A549 (cell line): ENCODE measurements around the gene RNF130. TPM values are rescaled to one million over a fixed set of nuclear protein-coding genes. Genes with fewer than 3 reads are reported as not detected.
"Not testable (repeated sequence)": the region's sequence is repeated elsewhere in the genome, so short reads cannot be mapped to it uniquely, and the experiment has no call there.

ENCODE experiments used
- ATAC-seq, 2 experiments: fragments of 200-7000 bp in 1 of 2; fragments of >200 bp in 1 of 2; cut with Nextera tagmentation in 1 of 2; cut with Tn5 transposase in 1 of 2; 3 replicates each; pipeline versions ENCODE4 v1.8.0 to v1.9.1; 2018 to 2020; ENCODE audit warnings: mild to moderate bottlenecking in 1 of 2, moderate library complexity in 1 of 2
- CTCF ChIA-PET: fragments of 300-600 bp; sonication (Branson Sonifier 250); formaldehyde crosslinking; extraction: SDS; loops from one replicate; lab custom pipeline; 2021; ENCODE audit warnings: antibody characterized with exemption, inconsistent platforms; lab: Yijun Ruan, JAX
- POLR2A ChIA-PET: fragments of 350-600 bp; formaldehyde crosslinking; extraction: SDS; loops from one replicate; lab custom pipeline; 2021; ENCODE audit warnings: antibody characterized with exemption, inconsistent platforms; lab: Yijun Ruan, JAX
- DNase-seq, 2 experiments: peaks; one replicate each; pipeline versions ENCODE4 v3.0.0 to v3.0.0-alpha.2; 2011 to 2016; ENCODE audit warnings: low read depth in 1 of 2, low spot score in 1 of 2
- FAIRE-seq: peaks from 2 replicates; lab custom pipeline; 2011; peaks lifted over from hg19 to GRCh38; lab: Jason Lieb, UNC
- H3K27ac ChIP-seq, 2 experiments: fragments of >200 bp; sonication (Bioruptor Twin); formaldehyde crosslinking; 3 replicates each; pipeline ENCODE4 v1.5.1; 2016 to 2017
- H3K4me1 ChIP-seq: fragments of >200 bp; sonication (Bioruptor Twin); formaldehyde crosslinking; 3 replicates; pipeline ENCODE4 v1.6.1; 2016
- H3K4me2 ChIP-seq: fragments of >200 bp; sonication (Bioruptor Twin); formaldehyde crosslinking; 3 replicates; pipeline ENCODE4 v1.6.1; 2016
- H3K4me3 ChIP-seq: fragments of >200 bp; sonication (Bioruptor Twin); formaldehyde crosslinking; 3 replicates; pipeline ENCODE4 v1.5.1; 2016
- H3K9me3 ChIP-seq: fragments of >200 bp; sonication (Bioruptor Twin); formaldehyde crosslinking; 3 replicates; pipeline ENCODE4 v1.6.1; 2016
- CBX2 ChIP-seq: fragments of 200-600 bp; sonication (generic); IDR thresholded peaks from 2 replicates; pipeline ENCODE4 v1.6.1; 2016; ENCODE audit warnings: low read depth, mild to moderate bottlenecking, borderline replicate concordance
- CEBPB ChIP-seq, 2 experiments: fragments of >200 bp in 1 of 2; sonication (Bioruptor Twin) in 1 of 2; formaldehyde crosslinking in 1 of 2; IDR thresholded peaks; 2 replicates each; pipeline ENCODE4 v1.6.1; 2012 to 2016
- CHD4 ChIP-seq: fragments of 200-600 bp; sonication (generic); IDR thresholded peaks from 2 replicates; pipeline ENCODE4 v1.6.1; 2016; ENCODE audit warnings: antibody characterized with exemption, mild to moderate bottlenecking, borderline replicate concordance
- CTCF ChIP-seq: fragments of >200 bp; sonication (Bioruptor Twin); formaldehyde crosslinking; IDR thresholded peaks from 3 replicates; pipeline ENCODE4 v1.5.1; 2016
- EHF ChIP-seq: fragments of 250-450 bp; sonication (Bioruptor Pico); IDR thresholded peaks from 2 replicates; pipeline ENCODE4 v1.5.0; 2020; ENCODE audit warnings: mild to moderate bottlenecking
- EHMT2 ChIP-seq: fragments of 200-600 bp; sonication (generic); IDR thresholded peaks from 2 replicates; pipeline ENCODE4 v1.6.1; 2016; ENCODE audit warnings: antibody characterized with exemption, low read depth, mild to moderate bottlenecking, moderate library complexity
- ESRRA ChIP-seq: fragments of 150-350 bp; IDR thresholded peaks from 2 replicates; pipeline ENCODE4 v1.6.1; 2014; ENCODE audit warnings: mild to moderate bottlenecking, low read length, borderline replicate concordance
- FOSB ChIP-seq: fragments of 250-450 bp; sonication (Bioruptor Pico); IDR thresholded peaks from 2 replicates; pipeline ENCODE4 v1.5.0; 2020; ENCODE audit warnings: mild to moderate bottlenecking, moderate library complexity
- GATA3 ChIP-seq: IDR thresholded peaks from 2 replicates; pipeline ENCODE4 v1.6.1; 2012; ENCODE audit warnings: borderline replicate concordance
- HDAC2 ChIP-seq: fragments of 200-600 bp; sonication (generic); IDR thresholded peaks from 2 replicates; pipeline ENCODE4 v1.6.1; 2016
- HES2 ChIP-seq: fragments of >200 bp; sonication (Bioruptor Twin); formaldehyde crosslinking; IDR thresholded peaks from 2 replicates; pipeline ENCODE4 v1.6.1; 2016
- HOXA7 ChIP-seq: fragments of 250-450 bp; sonication (Bioruptor Pico); IDR thresholded peaks from 2 replicates; pipeline ENCODE4 v1.5.0; 2020; ENCODE audit warnings: mild to moderate bottlenecking, moderate library complexity
- HOXB13 ChIP-seq: fragments of 250-450 bp; sonication (Bioruptor Pico); IDR thresholded peaks from 2 replicates; pipeline ENCODE4 v1.5.0; 2020; ENCODE audit warnings: low read depth, mild to moderate bottlenecking, moderate library complexity
- HOXB5 ChIP-seq: fragments of 250-450 bp; sonication (Bioruptor Pico); IDR thresholded peaks from 2 replicates; pipeline ENCODE4 v1.5.0; 2020; ENCODE audit warnings: mild to moderate bottlenecking, moderate library complexity
- JUN ChIP-seq, 2 experiments: fragments of >200 bp; sonication (Bioruptor Twin); formaldehyde crosslinking; IDR thresholded peaks; 2 replicates in 1 of 2; 3 replicates in 1 of 2; pipeline ENCODE4 v1.6.1; 2016 to 2017
- KDM5A ChIP-seq: fragments of 200-600 bp; sonication (generic); IDR thresholded peaks from 2 replicates; pipeline ENCODE4 v1.6.1; 2016; ENCODE audit warnings: antibody characterized with exemption, mild to moderate bottlenecking
- MAFK ChIP-seq: fragments of 450-650 bp; IDR thresholded peaks from 2 replicates; pipeline ENCODE4 v1.6.1; 2014; ENCODE audit not compliant: partially characterized antibody
- MAX ChIP-seq: IDR thresholded peaks from 2 replicates; pipeline ENCODE4 v1.6.1; 2012
- MAZ ChIP-seq: fragments of 150-350 bp; IDR thresholded peaks from 2 replicates; pipeline ENCODE4 v1.6.1; 2014; ENCODE audit warnings: antibody characterized with exemption, low read depth, low read length, borderline replicate concordance
- MYC ChIP-seq: IDR thresholded peaks from 2 replicates; pipeline ENCODE4 v1.6.1; 2012; ENCODE audit warnings: mild to moderate bottlenecking, inconsistent platforms, low read length, improper control_type of control experiment, borderline replicate concordance
- NFE2L2 ChIP-seq: fragments of 150-350 bp; conservative IDR thresholded peaks from 2 replicates; pipeline ENCODE4 v1.6.1; 2014; ENCODE audit warnings: low read length
- PHF8 ChIP-seq: fragments of 200-600 bp; sonication (generic); IDR thresholded peaks from 2 replicates; pipeline ENCODE4 v1.6.1; 2016; ENCODE audit warnings: low read depth, mild to moderate bottlenecking, antibody characterized with exemption, moderate library complexity, borderline replicate concordance
- POLR2A ChIP-seq: IDR thresholded peaks from 2 replicates; pipeline ENCODE4 v1.6.1; 2012; ENCODE audit warnings: mild to moderate bottlenecking, low read length
- RAD21 ChIP-seq, 2 experiments: fragments of >200 bp in 1 of 2; sonication (Bioruptor Twin) in 1 of 2; formaldehyde crosslinking in 1 of 2; IDR thresholded peaks in 1 of 2; conservative IDR thresholded peaks in 1 of 2; 2 replicates in 1 of 2; 3 replicates in 1 of 2; pipeline ENCODE4 v1.6.1; 2012 to 2018; ENCODE audit warnings: inconsistent platforms in 1 of 2
- RFX5 ChIP-seq: fragments of 450-650 bp; IDR thresholded peaks from 2 replicates; pipeline ENCODE4 v1.7.1; 2014; ENCODE audit warnings: antibody characterized with exemption, mild to moderate bottlenecking, moderate library complexity
- SREBF2 ChIP-seq: fragments of 450-650 bp; IDR thresholded peaks from 2 replicates; pipeline ENCODE4 v1.6.1; 2014; ENCODE audit warnings: mild to moderate bottlenecking, moderate library complexity
- TFCP2L1 ChIP-seq: fragments of 250-450 bp; sonication (Bioruptor Pico); IDR thresholded peaks from 2 replicates; pipeline ENCODE4 v1.5.0; 2021; ENCODE audit warnings: mild to moderate bottlenecking
- TP53 ChIP-seq: fragments of 250-450 bp; sonication (Bioruptor Pico); IDR thresholded peaks from 2 replicates; pipeline ENCODE4 v1.5.0; 2021; ENCODE audit warnings: mild to moderate bottlenecking, moderate library complexity
- ZFP36 ChIP-seq: fragments of 450-650 bp; IDR thresholded peaks from 2 replicates; pipeline ENCODE4 v1.6.1; 2014; ENCODE audit warnings: borderline replicate concordance; ENCODE audit not compliant: partially characterized antibody
- ZSCAN20 ChIP-seq: fragments of 250-450 bp; sonication (Bioruptor Pico); IDR thresholded peaks from 2 replicates; pipeline ENCODE4 v1.8.0; 2022; ENCODE audit warnings: mild to moderate bottlenecking, moderate library complexity
- WGBS: methylation state at CpG from one replicate; pipeline ENCODE4 v1.1.6; 2017; ENCODE audit errors: missing lambda C conversion rate; 5-methylcytosine and 5-hydroxymethylcytosine counted together
- polyA plus RNA-seq, 4 experiments: library from polyadenylated mRNA; depleted of rRNA in 3 of 4; stranded (reverse); fragments of >200 nt; fragmentation: RNase III in 1 of 4; extraction: RNeasy Plus Mini Kit Qiagen cat#74134 plus additional on column Dnase treatment in 1 of 4; gene quantifications; 2 replicates in 3 of 4; 3 replicates in 1 of 4; pipeline ENCODE4 v1.2.3, GENCODE V29; 2011 to 2017

Gene RNF130
- polyA plus RNA-seq, 2 of the 4 experiments (the other 2 are of a cell fraction): 33.3 to 50.1 TPM

- no peak for FAIRE-seq
- ATAC-seq: no peak
- POLR2A ChIA-PET: no interaction called here
- Histone ChIP-seq H3K27ac (no peak overlapping the region), H3K4me2 (no peak overlapping the region), H3K9me3 (peaks cover 10% of the 10 kb centered on the region; the same call in 1 of the 3 replicates), H3K4me1 (no peaks in the 10 kb centered on the region), H3K4me3 (no peak overlapping the region)
- CTCF ChIA-PET: interaction anchor here (0.7 to 1.7 kb wide), 2 partner anchors 10 to 14 kb away, joined by 3 read pairs; no protein-coding TSS in a partner anchor
- TF ChIP-seq MAX: no peak
- no peak for TF ChIP-seq NFE2L2
- no peak for TF ChIP-seq FOSB (CRISPR knock-in tag)
- TF ChIP-seq RFX5: no peak
- no peak for TF ChIP-seq ZSCAN20
- no peak for TF ChIP-seq CTCF
- no peak for TF ChIP-seq MAZ
- no peak for TF ChIP-seq GATA3
- no peak for TF ChIP-seq ESRRA
- no peak for DNase-seq
Measured at GRCh38 chr5:180001136-180001535, 70.4 kb downstream of the RNF130 start.

- TF ChIP-seq SREBF2 (no peak), NFE2L2 (no peak), RAD21 (conservative IDR thresholded peaks at IDR 0.05 in 1 of 2, IDR thresholded peaks at IDR 0.05 in 1 of 2) (no peak), HDAC2 (no peak), ZSCAN20 (no peak), HOXB13 (CRISPR knock-in tag) (no peak), JUN (IDR thresholded peaks at IDR 0.05) (no peak), ZFP36 (no peak), CHD4 (no peak), POLR2A (no peak), RFX5 (no peak), CEBPB (IDR thresholded peaks at IDR 0.05) (no peak), PHF8 (no peak), CBX2 (no peak), TFCP2L1 (CRISPR knock-in tag) (no peak), EHMT2 (no peak), TP53 (CRISPR knock-in tag) (no peak), EHF (CRISPR knock-in tag) (no peak)
- 82% methylated on average over 1 of the region's 1 CpG for WGBS
- ChIA-PET POLR2A (no interaction called here), CTCF (no interaction called here)
- Histone ChIP-seq H3K4me2 (no peak overlapping the region), H3K4me3 (no peak overlapping the region), H3K27ac (no peak overlapping the region), H3K9me3 (peaks cover 27% of the 10 kb centered on the region; the same call in 2 of the 3 replicates), H3K4me1 (no peaks in the 10 kb centered on the region)
- DNase-seq (no peak), ATAC-seq (no peak), FAIRE-seq (no peak)
Measured at GRCh38 chr5:179998485-179998884, 73.1 kb downstream of the RNF130 start.

- CTCF ChIA-PET: no interaction called here
- no peak for TF ChIP-seq SREBF2
- TF ChIP-seq KDM5A: no peak
- no peak for TF ChIP-seq ZFP36
- TF ChIP-seq MYC: no peak
- no peak for TF ChIP-seq MAFK
- no peak for TF ChIP-seq HOXB5
- no peak for TF ChIP-seq HES2
- no peak for TF ChIP-seq EHMT2
- no peak for TF ChIP-seq JUN (IDR thresholded peaks at IDR 0.05)
- TF ChIP-seq HOXA7: no peak
- H3K4me3 ChIP-seq: no peak overlapping the region
- peaks cover 27% of the 10 kb centered on the region; the same call in 2 of the 3 replicates for H3K9me3 ChIP-seq
- no peak overlapping the region for H3K4me2 ChIP-seq
- no peak overlapping the region for H3K27ac ChIP-seq
- WGBS: 83% methylated on average over 3 of the region's 3 CpGs
- FAIRE-seq (no peak), DNase-seq (no peak), ATAC-seq (no peak; a peak in 1 of 6 replicates)
- POLR2A ChIA-PET: no interaction called here
- no peaks in the 10 kb centered on the region for H3K4me1 ChIP-seq
Measured at GRCh38 chr5:179994583-179995323, 76.8 kb downstream of the RNF130 start.

GRCh38 chr5:179992855-179993254 is 78.7 kb downstream of the RNF130 start:
- H3K9me3 ChIP-seq: peaks cover 20% of the 10 kb centered on the region; the same call in 2 of the 3 replicates
- CTCF ChIA-PET: not testable (repeated sequence)

More at GRCh38 chr5:179992855-179993254, 78.7 kb downstream of the RNF130 start:
- H3K4me2 ChIP-seq, H3K4me1 ChIP-seq, FAIRE-seq, H3K4me3 ChIP-seq, H3K27ac ChIP-seq, DNase-seq, ATAC-seq, POLR2A ChIA-PET: not testable (repeated sequence)
- 93% methylated on average over 4 of the region's 4 CpGs for WGBS
